ENCODE data around the gene ADRA2A. TPM values are rescaled to one million over a fixed set of nuclear protein-coding genes. Genes with fewer than 3 reads are reported as not detected.

ADRA2A gene
- total RNA-seq, 1 donor from 2014 or later: 14.2 TPM

GRCh38 chr10:111037858-111038257 is 39.0 kb upstream of the ADRA2A start:
- intact Hi-C loops (cut with DNase I): no loop called here

GRCh38 chr10:111039522-111039921 is 37.3 kb upstream of the ADRA2A start:
- intact Hi-C loops (cut with DNase I): no loop called here
- Histone ChIP-seq H3K4me3 (no peak overlapping the region), H3K27ac (no peak overlapping the region), H3K4me1 (no peaks in the 10 kb centered on the region), H3K9me3 (peaks cover 7% of the 10 kb centered on the region), H3K27me3 (no peaks in the 10 kb centered on the region), H3K36me3 (no peaks in the 10 kb centered on the region)
- no peak for DNase-seq (ENCODE audit: extremely low spot score in 2 of 2)
- TF ChIP-seq POLR2AphosphoS5 (IDR thresholded peaks at IDR 0.05; ENCODE audit: insufficient read depth in 1 of 2, low read depth in 1 of 2) (no peak), POLR2A (IDR thresholded peaks at IDR 0.05) (no peak)

More at GRCh38 chr10:111037858-111038257, 39.0 kb upstream of the ADRA2A start:
- DNase-seq (ENCODE audit: extremely low spot score in 2 of 2): no peak
- TF ChIP-seq CTCF (IDR thresholded peaks at IDR 0.05) (no peak), POLR2A (IDR thresholded peaks at IDR 0.05) (no peak), POLR2AphosphoS5 (IDR thresholded peaks at IDR 0.05; ENCODE audit: insufficient read depth in 1 of 2, low read depth in 1 of 2) (no peak)
- Histone ChIP-seq H3K9me3 (no peaks in the 10 kb centered on the region), H3K4me3 (no peak overlapping the region), H3K27me3 (no peaks in the 10 kb centered on the region), H3K36me3 (no peaks in the 10 kb centered on the region), H3K27ac (no peak overlapping the region), H3K4me1 (no peaks in the 10 kb centered on the region)

- Histone ChIP-seq H3K36me3 (no peaks in the 10 kb centered on the region), H3K4me3 (no peak overlapping the region), H3K27me3 (no peaks in the 10 kb centered on the region), H3K9me3 (no peaks in the 10 kb centered on the region), H3K4me1 (no peaks in the 10 kb centered on the region), H3K27ac (no peak overlapping the region)
- intact Hi-C loops (cut with DNase I): no loop called here
- TF ChIP-seq POLR2A (IDR thresholded peaks at IDR 0.05): no peak
- TF ChIP-seq CTCF (IDR thresholded peaks at IDR 0.05): no peak
- no peak for TF ChIP-seq POLR2AphosphoS5 (IDR thresholded peaks at IDR 0.05; ENCODE audit: insufficient read depth in 1 of 2, low read depth in 1 of 2)
- DNase-seq (ENCODE audit: extremely low spot score in 2 of 2): no peak
Measured at GRCh38 chr10:111057006-111057405, 19.8 kb upstream of the ADRA2A start.

- no peak overlapping the region for H3K4me3 ChIP-seq
- H3K27ac ChIP-seq: no peak overlapping the region
- no peaks in the 10 kb centered on the region for H3K9me3 ChIP-seq
- no peaks in the 10 kb centered on the region for H3K36me3 ChIP-seq
- DNase-seq (ENCODE audit: extremely low spot score in 2 of 2): no peak
- TF ChIP-seq POLR2A (IDR thresholded peaks at IDR 0.05) (no peak), CTCF (IDR thresholded peaks at IDR 0.05) (no peak), POLR2AphosphoS5 (IDR thresholded peaks at IDR 0.05; ENCODE audit: insufficient read depth in 1 of 2, low read depth in 1 of 2) (no peak)
- intact Hi-C loops (cut with DNase I): no loop called here
- no peaks in the 10 kb centered on the region for H3K4me1 ChIP-seq
- H3K27me3 ChIP-seq: no peaks in the 10 kb centered on the region
Measured at GRCh38 chr10:111063471-111063870, 13.4 kb upstream of the ADRA2A start.

- no peaks in the 10 kb centered on the region for H3K9me3 ChIP-seq
- no peaks in the 10 kb centered on the region for H3K36me3 ChIP-seq
- TF ChIP-seq POLR2A (IDR thresholded peaks at IDR 0.05): no peak
- no peak for TF ChIP-seq CTCF (IDR thresholded peaks at IDR 0.05)
- no peak for TF ChIP-seq POLR2AphosphoS5 (IDR thresholded peaks at IDR 0.05; ENCODE audit: insufficient read depth in 1 of 2, low read depth in 1 of 2)
- H3K4me1 ChIP-seq: peaks cover 17% of the 10 kb centered on the region
- DNase-seq (ENCODE audit: extremely low spot score in 2 of 2): no peak
- intact Hi-C loops (cut with DNase I): no loop called here
- no peak overlapping the region for H3K27ac ChIP-seq
- H3K4me3 ChIP-seq: no peak overlapping the region
- H3K27me3 ChIP-seq: no peaks in the 10 kb centered on the region
Measured at GRCh38 chr10:111072232-111072631, 4.6 kb upstream of the ADRA2A start.

All from vagina (tissue), 2 donors.